HG02759 (cell line): ENCODE data around the gene ARMH2.
"Not testable (repeated sequence)": the region's sequence is repeated elsewhere in the genome, so short reads cannot be mapped to it uniquely, and the experiment has no call there.

Experiments
- ATAC-seq: cut with Tn5 transposase; IDR thresholded peaks from one replicate; pipeline ENCODE4 v1.9.1; 2021; ENCODE audit warnings: mild to moderate bottlenecking, moderate library complexity; ENCODE audit not compliant: unreplicated experiment

ARMH2 gene

DNA sequence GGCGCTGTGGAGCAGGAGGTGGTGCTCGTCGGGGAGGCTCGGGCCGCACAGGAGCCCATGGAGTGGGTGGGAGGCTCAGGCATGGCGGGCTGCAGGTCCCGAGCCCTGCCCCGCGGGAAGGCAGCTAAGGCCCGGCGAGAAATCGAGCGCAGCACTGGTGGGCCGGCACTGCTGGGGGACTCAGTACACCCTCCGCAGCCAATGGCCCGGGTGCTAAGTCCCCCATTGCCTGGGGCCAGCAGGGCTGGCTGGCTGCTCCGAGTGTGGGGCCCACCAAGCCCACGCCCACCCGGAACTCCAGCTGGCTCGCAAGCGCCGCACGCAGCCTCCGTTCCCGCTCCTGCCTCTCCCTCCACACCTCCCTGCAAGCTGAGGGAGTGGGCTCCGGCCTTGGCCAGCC is 32.7 kb downstream of the ARMH2 start:
- ATAC-seq: not testable (repeated sequence)

DNA sequence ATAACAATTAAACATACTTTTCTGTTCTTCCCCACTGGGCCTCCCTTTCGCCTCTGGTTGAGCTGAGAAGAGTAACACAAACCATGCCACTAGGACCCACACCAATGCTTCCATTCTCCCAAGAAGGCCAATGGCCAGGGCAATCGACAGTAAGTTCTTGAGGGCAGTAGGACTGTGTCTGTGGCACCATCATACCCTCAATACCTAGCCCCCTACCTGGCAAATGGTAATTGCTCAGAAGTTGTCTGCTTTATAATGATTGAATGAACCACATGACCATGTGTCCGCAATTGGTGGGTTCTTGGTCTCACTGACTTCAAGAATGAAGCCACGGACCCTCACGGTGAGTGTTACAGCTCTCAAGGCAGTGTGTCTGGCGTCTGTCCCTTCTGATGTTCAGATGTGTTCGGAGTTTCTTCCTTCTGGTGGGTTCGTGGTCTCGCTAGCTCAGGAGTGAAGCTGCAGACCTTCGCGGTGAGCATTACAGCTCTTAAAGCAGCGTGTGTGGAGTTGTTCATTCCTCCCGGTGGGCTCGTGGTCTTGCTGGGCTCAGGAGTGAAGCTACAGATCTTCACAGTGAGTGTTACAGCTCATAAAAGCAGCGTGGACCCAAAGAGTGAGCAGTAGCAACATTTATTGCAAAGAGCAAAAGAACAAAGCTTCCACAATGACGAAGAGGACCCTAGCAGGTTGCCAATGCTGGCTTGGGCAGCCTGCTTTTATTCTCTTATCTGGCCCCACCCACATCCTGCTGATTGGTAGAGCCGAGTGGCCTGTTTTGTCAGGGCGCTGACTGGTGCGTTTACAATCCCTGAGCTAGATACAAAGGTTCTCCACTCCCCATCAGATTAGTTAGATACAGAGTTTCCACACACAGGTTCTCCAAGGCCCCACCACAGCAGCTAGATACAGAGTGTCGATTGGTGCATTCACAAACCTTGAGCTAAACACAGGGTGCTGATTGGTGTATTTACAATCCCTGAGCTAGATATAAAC is 33.6 kb downstream of the ARMH2 start:
- ATAC-seq: not testable (repeated sequence)

DNA sequence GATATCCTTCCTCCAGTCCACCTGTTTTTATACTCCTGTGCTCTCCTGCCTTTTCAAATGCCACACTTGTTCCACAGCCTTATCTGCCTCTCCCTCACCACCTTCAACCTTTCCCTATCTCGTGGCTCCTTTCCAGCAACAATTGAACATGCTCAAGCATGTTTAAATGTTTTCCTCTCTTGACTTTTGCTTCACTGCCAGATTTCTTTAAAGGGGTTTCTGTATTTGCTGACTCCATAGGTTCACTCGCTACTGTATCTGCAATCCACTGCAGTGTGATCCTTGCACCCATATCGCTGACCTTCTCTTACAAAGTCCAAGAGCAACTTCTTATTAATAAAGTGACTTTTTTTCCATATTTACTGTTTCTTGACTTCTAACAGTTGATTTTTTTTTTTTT is 35.1 kb downstream of the ARMH2 start:
- ATAC-seq: no peak

DNA sequence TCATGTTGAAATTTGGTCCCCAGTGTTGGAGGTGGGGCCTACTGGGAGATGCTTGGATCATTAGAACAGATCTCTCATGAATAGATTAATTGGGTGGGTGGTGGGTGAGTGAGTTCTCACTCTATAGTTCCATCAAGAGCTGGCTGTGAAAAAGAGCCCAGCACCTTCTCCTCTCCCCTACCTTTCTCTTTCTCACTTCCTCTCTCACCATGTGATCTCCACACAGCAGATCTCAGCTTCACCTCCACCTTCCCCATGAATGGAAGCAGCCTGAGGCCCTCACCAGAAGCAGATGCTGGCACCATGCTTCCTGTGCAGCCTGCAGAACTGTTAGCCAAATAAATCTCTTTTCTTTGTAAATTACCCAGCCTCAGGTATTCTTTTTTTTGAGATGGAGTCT is 36.9 kb downstream of the ARMH2 start:
- ATAC-seq: no peak

DNA sequence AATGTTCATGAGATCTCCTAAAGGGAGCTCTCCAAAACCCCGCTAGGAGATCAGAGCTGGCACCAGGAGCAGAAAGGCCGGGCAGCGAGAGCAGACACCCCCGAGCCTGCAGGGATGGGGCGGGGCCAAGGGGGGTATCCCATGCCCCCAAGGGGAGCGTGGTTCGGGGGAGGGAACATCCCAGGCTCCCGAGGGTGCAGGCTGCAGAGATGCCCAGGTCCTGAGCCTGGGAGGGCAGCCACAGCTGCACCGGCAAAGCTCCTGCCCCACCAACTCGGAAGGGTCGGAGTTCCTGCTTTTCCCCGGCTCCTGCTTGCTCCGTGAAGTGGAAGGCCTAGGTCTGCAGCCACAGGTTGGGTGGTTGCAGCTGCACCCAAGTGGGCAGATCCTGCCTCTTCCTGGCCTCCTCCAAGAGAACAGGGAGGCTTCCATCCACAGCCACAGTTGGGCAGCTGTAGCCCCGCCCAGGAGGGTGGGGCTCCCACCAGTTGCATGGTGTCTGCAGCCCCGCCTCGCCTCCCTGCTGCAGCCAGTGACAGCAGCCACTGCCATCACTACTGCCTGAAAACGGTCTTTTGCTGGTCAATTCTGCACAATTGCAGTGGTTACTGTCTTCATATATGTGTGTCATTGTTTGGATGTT is 37.4 kb downstream of the ARMH2 start:
- ATAC-seq: no peak

DNA sequence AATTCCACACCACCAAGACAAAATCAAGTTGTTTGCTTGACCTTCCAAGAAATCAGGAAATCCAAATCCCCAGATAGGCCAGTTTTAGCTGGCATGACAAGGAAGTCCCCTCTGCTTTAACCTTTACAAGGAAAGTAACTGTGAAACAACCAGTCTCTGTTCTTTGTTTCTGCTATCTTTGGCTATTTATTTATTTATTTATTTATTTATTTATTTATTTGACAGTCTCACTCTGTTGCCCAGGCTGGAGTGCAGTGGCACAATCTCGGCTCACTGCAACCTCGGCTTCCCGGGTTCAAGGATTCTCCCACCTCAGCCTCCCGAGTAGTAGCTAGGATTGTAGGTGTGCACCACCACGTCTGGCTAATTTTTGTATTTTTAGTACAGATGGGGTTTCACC is 38.5 kb downstream of the ARMH2 start:
- no peak for ATAC-seq

DNA sequence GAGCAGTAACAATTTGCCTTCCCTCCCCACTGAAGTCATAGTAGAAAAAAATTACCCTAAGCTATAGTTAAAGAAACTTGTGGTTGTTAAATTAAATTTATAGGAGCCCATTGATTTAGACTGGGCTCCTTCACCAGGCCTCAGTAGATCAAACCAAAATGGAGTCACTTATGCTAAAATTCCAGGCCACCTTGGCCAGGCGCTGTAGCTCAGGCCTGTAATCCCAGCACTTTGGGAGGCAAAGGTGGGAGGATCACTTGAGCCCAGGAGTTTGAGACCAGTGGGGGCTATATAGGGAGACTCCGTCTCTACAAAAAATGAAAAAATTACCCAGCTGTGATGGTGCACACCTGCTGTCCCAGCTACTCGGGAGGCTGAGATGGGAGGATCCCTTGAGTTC is 39.0 kb downstream of the ARMH2 start:
- no peak for ATAC-seq

DNA sequence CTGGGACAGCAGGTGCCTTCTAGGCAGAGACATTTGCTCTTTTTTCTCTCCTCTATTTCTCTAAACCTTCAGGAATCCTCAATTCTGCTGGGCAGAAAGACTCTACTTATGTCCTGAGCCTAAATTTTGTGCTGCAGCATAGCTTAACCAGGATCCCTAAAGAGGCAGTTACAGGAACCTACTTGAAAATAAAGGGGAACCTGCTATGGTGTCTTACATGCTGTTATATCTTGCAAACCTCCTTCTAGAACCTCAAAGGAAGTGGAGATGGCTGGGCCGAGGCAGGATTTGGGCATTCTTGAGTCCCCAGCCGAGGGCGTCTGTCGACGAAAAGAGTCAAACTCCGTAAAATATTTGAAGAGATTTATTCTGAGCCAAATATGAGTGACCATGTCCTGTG is 41.1 kb downstream of the ARMH2 start:
- ATAC-seq: no peak

DNA sequence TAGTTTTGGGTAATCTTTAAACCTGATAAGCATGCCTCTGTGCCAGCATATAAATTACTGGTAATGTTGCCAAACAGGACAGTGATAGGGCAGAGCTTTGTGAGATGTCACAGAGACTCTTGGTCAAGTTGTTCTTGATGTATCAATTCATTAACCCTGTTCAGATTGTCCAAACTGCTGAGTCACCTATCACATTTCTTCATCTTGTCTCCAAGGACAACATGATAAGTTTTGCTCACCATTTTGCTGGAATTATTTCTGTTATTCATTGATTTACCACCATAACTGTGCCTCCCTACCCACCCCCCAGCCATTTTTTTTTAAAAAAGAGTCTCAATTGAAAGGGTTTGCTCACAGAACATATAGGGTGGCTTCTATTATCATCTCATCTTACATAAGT is 43.4 kb downstream of the ARMH2 start:
- no peak for ATAC-seq

DNA sequence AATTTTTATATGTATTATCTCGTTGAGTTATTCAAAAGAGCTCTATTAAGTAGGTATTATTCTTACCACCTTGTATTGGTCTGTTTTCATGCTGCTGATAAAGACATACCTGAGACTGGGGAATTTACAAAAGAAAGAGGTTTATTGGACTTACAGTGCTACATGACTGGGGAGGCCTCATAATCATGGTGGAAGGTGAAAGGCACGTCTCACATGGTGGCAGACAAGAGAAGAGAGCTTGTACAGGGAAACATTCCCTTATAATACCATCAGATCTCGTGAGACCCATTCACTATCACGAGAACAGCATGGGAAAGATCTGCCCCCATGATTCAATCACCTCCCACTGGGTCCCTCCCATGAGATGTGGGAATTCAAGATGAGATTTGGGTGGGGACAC is 44.3 kb downstream of the ARMH2 start:
- ATAC-seq: not testable (repeated sequence)

DNA sequence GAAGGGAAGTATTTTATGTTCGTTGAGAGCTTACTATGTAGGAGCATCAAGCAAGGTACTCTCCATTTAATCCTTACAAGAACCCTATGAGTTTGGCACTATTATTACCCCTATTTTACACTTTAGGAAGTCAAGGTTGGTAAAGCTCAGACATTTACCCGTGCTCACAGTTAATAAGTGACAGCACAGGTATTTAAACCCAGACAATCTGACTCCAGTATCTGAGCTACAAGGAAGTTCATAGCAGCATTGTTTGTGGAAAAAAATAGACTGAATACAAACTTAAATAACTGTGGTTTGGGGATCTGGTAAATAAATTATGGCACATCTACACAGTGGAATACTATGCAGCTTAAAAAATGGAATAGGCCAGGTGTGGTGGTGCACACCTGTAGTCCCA is 45.2 kb downstream of the ARMH2 start:
- no peak for ATAC-seq

DNA sequence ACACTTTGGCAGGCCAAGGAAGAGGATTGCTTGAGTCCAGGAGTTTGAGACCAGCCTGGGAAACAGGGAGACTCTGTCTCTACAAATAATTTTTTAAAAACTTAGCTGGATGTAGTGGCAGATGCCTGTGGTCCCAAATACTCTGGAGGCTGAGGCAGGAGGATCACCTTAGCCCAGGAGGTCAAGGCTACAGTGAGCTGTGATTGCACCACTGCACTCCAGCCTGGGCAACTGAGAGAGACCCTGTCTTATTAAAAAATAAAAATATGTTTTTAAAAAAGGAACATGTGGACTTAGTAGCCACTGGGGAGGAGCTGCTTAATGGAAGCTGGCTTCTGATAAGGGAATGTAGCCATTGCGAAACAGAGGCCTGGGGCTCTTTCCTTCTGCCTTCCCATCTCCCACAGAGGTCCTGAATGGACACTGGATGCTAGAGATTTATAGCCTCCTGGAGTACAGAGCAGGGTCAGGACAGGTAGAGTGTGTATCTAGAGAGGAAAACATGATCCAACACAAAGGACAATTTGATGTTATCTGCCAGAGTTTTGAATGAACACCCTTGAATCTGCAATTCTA is 45.7 kb downstream of the ARMH2 start:
- no peak for ATAC-seq

DNA sequence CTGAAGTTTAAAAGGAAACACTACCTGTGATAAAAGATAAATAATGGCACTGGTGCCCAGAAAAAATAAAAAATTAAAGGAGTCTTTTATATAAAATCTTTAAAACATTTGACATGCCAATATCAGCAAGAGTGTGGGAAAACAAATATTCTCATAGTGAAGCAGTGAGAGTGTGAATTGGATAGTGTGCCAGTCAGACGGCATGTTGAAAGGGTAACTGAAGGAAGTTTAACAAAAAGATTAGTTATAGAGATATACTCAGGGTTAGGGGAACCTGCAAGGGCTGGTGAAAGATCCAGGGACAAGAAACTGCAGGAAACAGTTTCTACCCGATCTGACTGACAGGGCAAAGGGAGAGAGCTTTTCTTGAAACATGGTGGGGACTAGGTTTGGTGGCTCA is 46.2 kb downstream of the ARMH2 start:
- ATAC-seq: no peak

DNA sequence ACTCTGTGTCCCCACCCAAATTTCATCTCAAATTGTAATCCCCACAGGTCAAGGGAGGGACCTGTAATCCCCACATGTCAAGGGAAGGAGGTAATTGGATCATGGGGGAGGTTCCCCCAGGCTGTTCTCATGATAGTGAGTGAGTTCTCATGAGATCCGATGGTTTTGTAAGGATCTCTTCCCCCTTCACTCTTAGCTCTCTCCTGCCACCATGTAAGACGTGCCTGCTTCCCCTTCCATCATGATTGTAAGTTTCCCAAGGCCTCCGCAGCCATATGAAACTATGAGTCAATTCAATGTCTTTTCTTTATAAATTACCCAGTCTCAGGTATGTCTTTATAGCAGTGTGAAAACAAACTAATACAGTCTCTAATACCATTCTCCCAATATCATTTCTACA is 47.8 kb downstream of the ARMH2 start:
- not testable (repeated sequence) for ATAC-seq

DNA sequence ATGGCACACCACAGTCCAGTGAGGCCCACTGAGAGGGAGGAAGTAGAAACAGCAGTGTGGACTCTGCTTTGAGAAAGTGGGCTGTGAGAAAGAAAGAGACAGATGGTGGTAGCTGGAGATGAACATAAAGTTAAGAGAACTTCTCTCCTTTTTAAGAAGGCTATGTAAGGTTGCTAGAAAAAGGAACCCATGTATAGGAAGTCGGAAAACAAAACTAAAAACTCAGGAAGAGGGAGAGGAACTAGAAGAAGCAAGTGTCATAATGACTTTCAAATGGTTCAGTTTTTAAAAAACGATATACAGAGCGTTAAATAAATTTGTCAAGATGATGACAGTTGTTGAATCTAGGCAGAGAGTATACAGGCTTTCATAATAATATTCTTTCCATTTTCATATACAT is 49.4 kb downstream of the ARMH2 start:
- no peak for ATAC-seq
